Right ventricle myocardium inferior (tissue), 1 donor: ENCODE results near the gene LHFPL3. TPM values are rescaled to one million over a fixed set of nuclear protein-coding genes. Genes with fewer than 3 reads are reported as not detected.
"Not testable (repeated sequence)": the region's sequence is repeated elsewhere in the genome, so short reads cannot be mapped to it uniquely, and the experiment has no call there.

Experiments
- ATAC-seq: fragments of 200-7000 bp; cut with Tn5 transposase; one replicate; pipeline ENCODE4 v1.9.1; 2020; ENCODE audit warnings: mild to moderate bottlenecking, moderate library complexity
- DNase-seq: peaks from one replicate; pipeline ENCODE4 v3.0.0; 2021; ENCODE audit errors: missing footprints
- intact Hi-C: fragments of 100-400 bp; cut with DNase I; formaldehyde crosslinking; loops from one replicate; pipeline ENCODE4 v1.11.0; 2022
- long read RNA-seq: library from polyadenylated mRNA; unstranded; transcript quantifications from one replicate; pipeline ENCODE4 v2.0.0, GENCODE V29; 2021
- total RNA-seq: library from RNA; stranded (reverse); fragmentation: NEBNext Ultra II Directional; extraction: Animal tissue kit (Norgen Biotek cat#: 25700); gene quantifications from one replicate; pipeline ENCODE4 v1.2.1, GENCODE V29; 2021
- donor health status: DM: no; HTN: yes; CAD: no; lungs with severe emphysema.

LHFPL3 gene
- not detected for total RNA-seq
- long read RNA-seq = 0 reads

DNA sequence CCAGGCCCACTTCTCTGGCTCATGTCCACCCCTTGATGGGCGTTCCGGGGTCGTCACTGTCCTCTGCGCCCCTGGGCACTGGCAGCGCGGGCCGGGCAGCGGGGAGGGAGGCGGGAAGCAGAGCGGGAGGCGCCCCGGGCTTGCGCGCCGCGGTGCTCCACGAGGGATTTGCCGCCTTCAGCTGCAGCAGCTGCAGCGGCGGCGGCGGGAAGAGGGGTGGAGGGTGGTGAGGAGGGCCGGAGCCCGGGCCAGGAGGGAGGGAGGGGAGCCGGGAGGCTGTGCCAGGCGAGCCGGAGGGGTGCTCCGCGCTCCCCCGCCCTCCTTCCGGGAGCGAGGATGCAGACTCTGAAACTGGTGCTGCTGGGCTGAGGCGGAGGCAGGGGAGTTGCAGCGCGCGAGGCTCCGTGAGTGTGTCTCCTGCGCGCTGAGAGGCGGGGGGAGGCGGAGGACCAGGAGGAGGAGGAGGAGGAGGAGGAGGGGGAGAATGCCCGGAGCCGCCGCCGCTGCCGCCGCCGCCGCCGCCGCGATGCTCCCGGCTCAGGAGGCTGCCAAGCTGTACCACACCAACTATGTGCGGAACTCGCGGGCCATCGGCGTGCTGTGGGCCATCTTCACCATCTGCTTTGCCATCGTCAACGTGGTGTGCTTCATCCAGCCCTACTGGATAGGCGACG, at the start of gene LHFPL3:
Gene LHFPL3, plus strand, starts transcription at position 308 of the 674 bp plus-strand sequence.
- intact Hi-C loops = no loop called here
- ATAC-seq = no peak
- no peak for DNase-seq

DNA sequence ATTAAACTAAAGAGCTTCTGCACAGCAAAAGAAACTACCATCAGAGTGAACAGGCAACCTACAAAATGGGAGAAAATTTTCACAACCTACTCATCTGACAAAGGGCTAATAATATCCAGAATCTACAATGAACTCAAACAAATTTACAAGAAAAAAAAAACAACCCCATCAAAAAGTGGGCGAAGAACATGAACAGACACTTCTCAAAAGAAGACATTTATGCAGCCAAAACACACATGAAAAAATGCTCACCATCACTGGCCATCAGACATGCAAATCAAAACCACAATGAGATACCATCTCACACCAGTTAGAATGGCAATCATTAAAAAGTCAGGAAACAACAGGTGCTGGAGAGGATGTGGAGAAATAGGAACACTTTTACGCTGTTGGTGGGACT, 46.7 kb upstream of the LHFPL3 start:
- intact Hi-C loops, ATAC-seq, DNase-seq: not testable (repeated sequence)

DNA sequence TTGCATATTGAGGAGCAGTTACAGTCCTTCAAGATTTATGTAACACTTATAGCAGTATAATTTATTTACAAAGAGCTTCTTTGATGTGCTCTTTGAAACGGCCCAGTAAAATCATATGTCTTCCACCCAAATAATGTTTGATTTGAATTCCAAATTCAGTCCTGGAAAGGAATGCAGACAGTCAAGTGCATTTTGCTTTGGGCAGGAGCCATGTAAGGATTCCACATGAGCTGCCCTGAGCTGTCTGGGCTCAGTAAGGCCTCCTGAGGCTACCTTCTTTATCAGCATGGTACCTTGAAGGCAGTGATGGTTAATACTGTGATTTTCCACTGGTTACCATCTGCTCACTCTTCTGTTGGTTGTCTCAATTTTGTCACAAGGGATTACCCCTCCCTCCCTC, 41.6 kb upstream of the LHFPL3 start:
- ATAC-seq (no peak), DNase-seq (no peak)
- intact Hi-C loops = no loop called here

DNA sequence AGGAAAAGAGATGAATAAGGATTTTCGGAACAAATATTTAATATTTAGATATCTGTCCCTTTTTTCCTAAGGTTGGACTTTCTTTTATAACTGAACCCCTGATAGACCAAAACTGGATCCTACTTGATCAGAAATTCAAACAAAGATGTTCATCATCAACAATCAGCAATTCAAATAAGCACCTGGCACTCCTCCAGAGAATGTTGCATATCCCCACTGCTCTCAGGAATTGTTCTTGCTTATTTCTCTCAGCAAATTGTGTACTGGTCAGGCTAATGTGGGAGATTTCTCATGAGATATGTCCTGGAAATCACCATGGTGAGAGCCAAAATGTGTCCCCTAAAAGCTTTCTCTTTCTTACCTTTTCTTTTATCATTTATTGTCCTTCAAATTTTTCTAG, 40.3 kb upstream of the LHFPL3 start:
- no peak for DNase-seq
- intact Hi-C loops = no loop called here
- ATAC-seq = no peak

DNA sequence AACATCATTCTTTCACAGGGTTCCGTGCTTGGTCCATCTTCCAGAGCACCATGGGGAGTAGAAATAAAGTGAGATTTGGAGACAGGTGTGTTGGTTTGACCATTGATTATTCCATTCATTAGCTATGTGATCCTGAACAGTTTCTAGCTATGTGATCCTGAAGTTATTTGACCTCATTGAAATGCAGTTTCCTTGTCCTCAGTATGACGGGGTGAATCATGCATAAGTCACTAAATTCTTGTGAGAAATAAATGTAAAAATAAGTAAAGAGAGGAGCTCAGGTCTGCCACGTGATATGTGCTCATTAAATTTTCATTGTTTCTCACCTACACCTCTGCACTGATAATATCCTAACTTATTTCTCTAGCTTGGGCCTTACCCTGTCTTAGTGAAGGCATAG, 34.1 kb upstream of the LHFPL3 start:
- intact Hi-C loops = no loop called here
- no peak for ATAC-seq
- DNase-seq = no peak

DNA sequence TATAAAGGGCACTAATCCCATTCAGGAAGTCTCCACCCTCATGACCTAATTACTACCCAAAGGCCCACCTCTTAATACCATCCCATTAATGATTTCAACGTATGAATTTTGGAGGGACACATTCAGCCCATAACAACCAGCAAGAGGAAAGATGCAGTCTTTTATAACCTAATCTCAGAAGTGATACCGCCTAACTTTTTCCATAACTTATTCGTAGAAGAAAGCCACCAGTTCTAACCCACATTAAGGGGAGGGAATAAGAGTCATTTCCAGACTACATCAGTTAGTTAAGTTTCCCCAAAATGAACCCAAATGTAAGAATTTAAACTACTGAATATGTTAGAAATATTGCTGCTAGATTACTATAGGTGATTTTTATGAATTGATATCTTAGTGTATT, 32.1 kb upstream of the LHFPL3 start:
- DNase-seq = no peak
- intact Hi-C loops = no loop called here
- ATAC-seq = no peak

DNA sequence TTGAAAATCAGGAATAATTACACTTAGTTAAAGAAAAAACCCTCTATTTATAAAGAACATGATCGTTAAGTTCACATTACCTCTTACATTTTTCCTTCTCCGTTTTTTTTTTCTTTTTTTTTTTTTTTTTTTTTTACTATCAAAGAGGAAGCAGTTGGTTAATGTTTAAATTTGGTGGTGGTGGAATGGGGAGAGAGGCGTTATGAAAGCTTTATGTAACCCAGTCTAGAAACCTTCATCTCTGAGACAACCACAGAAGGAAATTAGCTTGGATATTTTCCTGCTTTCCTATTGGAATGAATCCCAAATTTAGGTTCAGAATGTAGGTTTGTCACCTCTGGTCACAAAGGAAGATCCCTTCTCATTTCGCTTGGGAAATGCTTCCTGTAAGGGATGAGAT, 31.5 kb upstream of the LHFPL3 start:
- ATAC-seq (no peak), DNase-seq (no peak)
- intact Hi-C loops = no loop called here

DNA sequence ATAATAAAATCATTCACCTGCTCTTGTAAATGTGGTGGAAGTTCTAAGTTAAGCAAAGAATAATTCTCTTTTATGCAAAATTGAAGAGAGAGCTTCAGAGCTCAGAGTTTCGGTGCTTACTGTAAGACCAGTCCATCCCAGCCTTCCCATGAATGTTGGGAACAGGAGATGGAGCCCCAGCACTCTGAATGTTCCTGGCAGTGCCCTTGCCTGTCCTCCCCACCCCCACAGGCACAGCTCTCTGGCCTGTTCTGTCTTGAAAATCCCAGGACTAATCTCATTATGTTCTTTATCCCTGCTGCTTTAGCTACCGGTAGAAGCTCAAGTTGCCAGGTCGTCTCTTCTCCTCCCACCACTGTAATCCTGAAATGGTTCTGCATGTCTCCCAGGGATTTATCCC, 29.1 kb upstream of the LHFPL3 start:
- DNase-seq = no peak
- intact Hi-C loops = no loop called here
- no peak for ATAC-seq

DNA sequence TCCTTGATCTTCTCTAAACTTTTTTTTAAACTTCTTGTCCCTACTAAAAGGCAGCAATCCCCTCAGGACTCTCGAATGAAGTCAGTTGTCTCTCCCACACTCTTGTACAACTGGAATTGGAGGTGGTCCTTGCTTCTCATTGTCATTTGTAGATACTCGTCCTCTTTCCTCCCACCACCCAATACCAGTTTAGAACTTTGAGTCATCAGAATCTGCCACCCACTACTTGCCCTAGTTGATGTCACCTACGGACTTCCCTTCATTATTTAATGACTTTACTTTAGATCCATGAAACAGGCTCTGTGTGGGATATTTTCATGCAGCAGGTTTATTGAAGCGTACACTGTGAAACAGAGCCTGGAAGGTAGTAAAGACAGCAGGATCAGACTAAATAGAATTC, 28.6 kb upstream of the LHFPL3 start:
- intact Hi-C loops = no loop called here
- no peak for ATAC-seq
- no peak for DNase-seq

DNA sequence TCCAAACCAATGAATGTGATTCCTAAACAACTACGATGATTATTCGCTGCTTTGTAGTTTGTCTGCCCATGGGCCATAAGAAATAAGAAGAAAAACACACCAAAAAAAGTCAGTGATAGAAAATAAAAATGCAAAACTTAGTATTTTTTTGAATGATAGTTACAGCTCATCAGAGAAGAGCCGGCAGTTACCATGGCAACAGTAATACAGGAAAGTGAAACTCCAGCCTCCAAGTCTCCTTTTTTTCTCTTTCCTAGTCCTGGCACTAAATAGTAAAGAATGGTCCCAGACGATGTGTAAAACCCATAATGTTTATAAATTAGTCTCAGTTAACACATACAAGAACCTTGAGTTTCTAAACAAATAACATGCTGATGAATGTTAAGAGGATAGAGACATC, 21.6 kb upstream of the LHFPL3 start:
- no peak for DNase-seq
- ATAC-seq = no peak
- intact Hi-C loops = no loop called here

DNA sequence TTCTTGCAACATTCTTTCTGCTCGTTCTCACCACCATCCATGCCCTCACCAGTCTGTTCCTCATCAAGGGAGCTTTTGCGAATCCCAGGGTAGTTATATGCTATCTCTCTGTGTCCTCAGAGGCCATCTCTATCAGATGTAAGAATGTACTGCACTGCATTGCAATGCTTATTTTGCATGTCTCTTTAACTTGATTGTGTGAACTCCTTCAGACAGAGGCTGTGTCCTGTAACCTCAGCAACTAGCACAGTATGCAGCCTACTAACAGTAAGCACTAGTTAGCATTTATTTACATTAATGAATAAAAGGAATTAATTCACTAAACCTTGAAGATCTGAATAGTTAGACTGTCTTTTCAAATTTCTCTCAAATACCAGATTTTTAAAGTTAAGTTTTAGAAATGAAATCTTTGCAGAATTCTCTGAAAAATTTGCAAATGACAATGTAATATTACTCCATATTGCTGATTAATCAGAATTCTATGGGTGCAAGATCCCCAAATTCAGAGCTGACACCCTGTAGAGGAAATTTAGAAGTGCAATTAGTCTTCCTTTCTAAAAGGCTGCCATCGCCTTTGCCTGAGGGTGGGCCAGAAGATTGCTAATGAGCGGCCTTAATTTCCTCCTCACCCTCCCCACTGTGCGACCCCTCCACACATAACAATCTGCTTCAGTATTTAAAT, 10.3 kb upstream of the LHFPL3 start:
- DNase-seq (no peak), ATAC-seq (no peak)
- intact Hi-C loops = no loop called here

DNA sequence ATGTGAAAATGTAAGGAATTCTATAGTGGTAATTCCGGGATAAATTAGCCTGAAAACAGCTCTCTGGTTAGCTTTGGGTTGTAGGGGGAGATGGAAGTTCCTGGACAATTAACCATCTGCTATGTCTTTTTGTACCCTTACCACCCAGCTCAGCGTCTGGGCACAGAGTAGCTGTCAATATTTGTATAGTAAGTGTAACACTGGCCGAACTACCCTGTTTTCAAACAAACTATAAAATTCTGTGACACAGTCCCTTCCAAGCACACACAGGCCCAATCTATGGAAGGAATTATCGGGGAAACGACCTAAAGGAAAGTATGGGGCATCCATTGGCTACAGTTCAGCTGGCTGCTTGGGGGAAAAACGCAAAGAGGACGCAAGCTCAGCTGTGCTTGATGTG, 869 bp upstream of the LHFPL3 start:
- DNase-seq = no peak
- ATAC-seq = no peak
- intact Hi-C loops = no loop called here

DNA sequence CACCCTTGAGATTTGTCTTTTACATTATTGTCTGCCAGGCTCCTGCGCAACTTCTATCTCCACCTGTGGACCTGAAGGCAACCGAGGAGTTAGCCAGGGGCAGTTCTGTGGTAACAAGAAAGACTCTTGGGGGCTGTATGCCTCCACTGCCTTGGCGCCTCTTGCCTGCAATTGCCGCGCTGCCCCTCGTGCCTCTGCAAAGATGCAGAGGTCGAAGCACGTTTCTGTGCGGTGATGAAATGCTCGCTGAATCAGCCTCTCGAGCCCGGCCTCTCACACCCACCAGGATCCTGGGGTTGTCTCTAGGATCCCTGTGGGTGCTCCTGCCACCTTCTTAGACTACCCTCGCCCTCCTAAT, 486 bp upstream of the LHFPL3 start:
- intact Hi-C loops = no loop called here

DNA sequence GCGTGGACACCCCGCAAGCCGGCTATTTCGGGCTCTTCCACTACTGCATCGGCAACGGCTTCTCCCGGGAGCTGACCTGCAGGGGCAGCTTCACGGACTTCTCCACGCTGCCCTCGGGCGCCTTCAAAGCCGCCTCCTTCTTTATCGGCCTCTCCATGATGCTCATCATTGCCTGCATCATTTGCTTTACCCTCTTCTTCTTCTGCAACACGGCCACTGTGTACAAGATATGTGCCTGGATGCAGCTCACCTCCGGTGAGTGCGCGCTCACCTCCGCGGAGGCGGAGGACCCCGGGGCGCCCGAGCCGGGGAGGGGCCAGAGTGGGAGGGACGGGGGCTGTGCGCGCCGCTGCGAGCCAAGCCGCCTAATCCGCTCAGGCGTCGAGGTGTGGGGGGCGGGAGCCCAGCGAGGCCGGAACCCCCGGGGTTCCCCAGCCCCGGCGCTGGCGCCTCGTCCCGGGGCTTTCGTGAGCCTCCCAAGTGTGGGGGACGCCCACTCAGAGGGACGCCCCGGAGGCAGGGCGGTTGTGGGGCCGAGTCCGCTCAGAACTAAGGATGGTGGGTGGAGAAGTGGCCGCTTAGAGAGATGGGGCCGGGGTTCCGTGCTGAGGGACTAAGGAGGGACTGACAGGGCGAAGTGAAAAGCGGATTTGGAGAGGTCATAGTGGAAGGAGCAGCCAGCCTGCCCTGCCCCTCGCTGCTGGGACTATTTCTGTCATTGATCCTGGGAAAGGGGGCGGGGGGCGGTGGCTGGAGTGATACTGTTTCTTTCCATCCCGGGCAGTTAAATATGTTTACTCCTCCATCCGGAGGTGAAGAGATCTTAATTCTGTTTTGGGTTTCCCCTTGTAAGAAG, 795 bp downstream of the LHFPL3 start:
- DNase-seq (no peak), ATAC-seq (no peak)
- intact Hi-C loops = no loop called here

More for the DNA sequence above, 486 bp upstream of the LHFPL3 start:
- ATAC-seq (no peak), DNase-seq (no peak)

DNA sequence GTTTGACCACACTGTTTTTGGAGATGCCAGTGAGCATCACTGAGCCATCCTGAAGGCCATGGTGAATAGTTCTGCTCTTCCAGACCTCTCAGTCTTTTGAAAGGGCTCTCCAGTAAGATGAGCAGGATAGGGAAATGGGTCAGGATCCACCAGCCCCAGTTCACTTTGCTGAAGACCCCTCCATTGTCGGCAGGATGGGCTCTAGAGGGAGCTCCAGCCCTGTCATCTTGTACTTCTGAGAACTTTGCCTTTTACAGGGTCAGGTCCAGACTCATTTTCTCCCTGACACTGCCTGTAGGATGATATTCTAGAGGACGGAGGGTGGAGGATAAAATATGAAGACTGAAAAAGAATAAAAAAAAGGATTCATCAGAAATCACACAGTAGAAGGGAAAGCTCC, 13.1 kb downstream of the LHFPL3 start:
- no peak for ATAC-seq
- intact Hi-C loops = no loop called here
- no peak for DNase-seq

DNA sequence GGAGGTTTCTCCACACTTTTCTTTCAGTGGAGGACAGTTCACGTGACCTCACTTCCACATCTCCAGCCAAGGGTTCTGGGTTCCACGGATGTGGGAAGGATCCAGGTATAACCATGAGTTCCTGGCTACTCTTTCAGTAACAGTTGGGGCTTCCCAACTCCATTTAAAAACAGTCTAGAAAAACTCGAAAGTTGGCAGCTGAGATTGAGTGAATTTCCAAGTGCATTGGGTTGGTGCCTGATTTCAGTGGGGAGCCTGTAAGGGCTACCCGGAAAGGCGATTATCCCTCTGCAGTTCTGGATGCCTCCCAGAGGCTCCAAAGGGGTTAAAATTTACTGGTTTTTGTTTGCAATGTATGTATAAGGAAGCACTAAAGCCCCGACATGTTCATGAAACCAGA, 24.3 kb downstream of the LHFPL3 start:
- no peak for ATAC-seq
- DNase-seq = no peak
- intact Hi-C loops = no loop called here

DNA sequence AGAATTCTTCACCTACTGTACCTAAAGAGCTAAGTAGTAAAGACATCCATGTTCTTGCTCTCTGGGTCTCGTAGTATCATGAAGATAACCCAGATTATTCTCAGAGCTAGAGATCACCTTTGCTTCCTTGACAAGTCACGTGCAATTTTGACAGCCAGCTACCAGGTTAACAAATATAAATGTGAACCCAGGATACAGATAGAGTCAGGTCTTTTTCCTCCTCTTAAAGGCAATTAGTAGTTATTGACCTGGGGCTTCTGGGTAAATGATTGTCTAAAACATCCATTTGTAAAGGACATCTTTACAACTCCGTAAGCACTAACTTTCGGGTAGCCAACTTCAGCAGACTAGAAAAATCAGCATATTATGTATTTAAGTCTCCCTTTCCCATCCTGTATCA, 28.8 kb downstream of the LHFPL3 start:
- intact Hi-C loops = no loop called here

DNA sequence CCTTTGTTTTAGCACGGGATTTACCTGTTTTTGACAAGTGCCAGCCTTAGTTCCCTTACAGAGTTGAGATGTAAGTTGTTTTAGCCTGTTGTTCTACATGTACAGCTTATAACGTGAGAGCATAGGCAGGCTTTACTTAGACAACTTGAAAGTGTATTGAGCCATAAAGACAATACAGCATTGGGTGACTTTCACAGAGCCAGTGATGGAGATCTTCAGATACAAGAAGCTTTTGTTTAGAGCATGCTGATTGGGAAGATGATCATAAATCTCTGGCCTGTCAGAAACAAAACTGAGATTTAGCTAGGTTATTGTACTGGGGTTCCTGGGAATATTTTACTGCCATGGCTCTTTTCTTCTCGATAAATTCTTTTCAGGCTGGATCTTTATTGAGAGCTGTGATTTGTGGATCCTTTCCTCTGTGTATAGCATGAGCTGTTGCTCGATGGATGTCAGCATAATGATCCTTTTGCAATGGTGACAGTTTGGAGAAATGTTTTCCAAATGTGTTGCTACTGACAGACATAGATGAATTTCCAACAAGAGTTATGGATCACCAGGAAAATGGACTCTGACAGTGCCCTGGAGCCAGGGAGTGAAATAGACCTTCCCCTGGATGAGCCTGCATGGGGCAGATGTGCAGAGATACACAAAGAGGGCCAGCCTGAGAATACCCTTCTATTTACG, 30.2 kb downstream of the LHFPL3 start:
- no peak for ATAC-seq
- intact Hi-C loops = no loop called here
- DNase-seq = no peak

More for the DNA sequence above, 28.8 kb downstream of the LHFPL3 start:
- DNase-seq (no peak), ATAC-seq (no peak)

DNA sequence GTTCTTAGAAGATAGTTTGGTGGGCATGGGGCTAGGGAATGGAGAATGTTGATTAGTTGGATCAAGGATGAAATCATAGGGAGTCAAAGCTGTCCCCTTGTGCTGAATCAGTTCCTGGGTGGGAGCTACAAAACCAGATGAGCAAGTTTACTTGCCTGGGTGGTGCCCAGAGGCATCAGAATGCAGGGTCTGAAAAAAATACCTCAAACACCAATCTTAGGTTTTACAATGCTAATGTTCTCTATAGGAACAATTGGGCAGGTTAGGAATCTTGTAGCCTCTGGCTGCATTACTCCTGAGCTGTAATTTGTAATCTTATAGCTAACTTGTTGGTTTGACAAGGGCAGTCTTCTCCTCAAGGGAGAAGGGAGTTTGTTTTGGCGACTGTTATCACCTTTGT, 34.4 kb downstream of the LHFPL3 start:
- intact Hi-C loops = no loop called here
- ATAC-seq (no peak), DNase-seq (no peak)
